ENCODE measurements around the gene TTC4.
A peak's percentile ranks its signal among the peaks of the same experiment; 100 is the strongest.
"Not testable (repeated sequence)": the region's sequence is repeated elsewhere in the genome, so short reads cannot be mapped to it uniquely, and the experiment has no call there.

TTC4 gene

GRCh38 chr1:54754045-54754444 lies 38.4 kb downstream of the TTC4 start:
- no peak for FAIRE-seq

- no peak for FAIRE-seq
Observed at GRCh38 chr1:54754486-54755285, 39.0 kb downstream of the TTC4 start.

- no peak for FAIRE-seq
Observed at GRCh38 chr1:54757833-54758232, 42.2 kb downstream of the TTC4 start.

- no peak for FAIRE-seq
Observed at GRCh38 chr1:54758678-54759348, 43.2 kb downstream of the TTC4 start.

- no peak for FAIRE-seq
Observed at GRCh38 chr1:54763816-54764132, 48.1 kb downstream of the TTC4 start.

GRCh38 chr1:54764133-54764921 lies 48.7 kb downstream of the TTC4 start, which contains the start of gene PARS2:
TSS of gene PARS2 (minus strand) at chr1:54764523. CDS start at chr1:54759161, 5,362 bp downstream.
- FAIRE-seq = peak; percentile 99

- FAIRE-seq = no peak
Observed at GRCh38 chr1:54764922-54765561, 49.4 kb downstream of the TTC4 start.

GRCh38 chr1:54766726-54767125 lies 51.1 kb downstream of the TTC4 start:
- no peak for FAIRE-seq

GRCh38 chr1:54767526-54767925 lies 51.9 kb downstream of the TTC4 start:
- FAIRE-seq = no peak

- FAIRE-seq = no peak
Observed at GRCh38 chr1:54768093-54768492, 52.4 kb downstream of the TTC4 start.

GRCh38 chr1:54772951-54773350 lies 57.3 kb downstream of the TTC4 start:
- FAIRE-seq = no peak

GRCh38 chr1:54774820-54775498 lies 59.3 kb downstream of the TTC4 start:
- no peak for FAIRE-seq

- not testable (repeated sequence) for FAIRE-seq
Observed at GRCh38 chr1:54775828-54776721, 60.4 kb downstream of the TTC4 start.

- no peak for FAIRE-seq
Observed at GRCh38 chr1:54777011-54777410, 61.4 kb downstream of the TTC4 start.

- FAIRE-seq = no peak
Observed at GRCh38 chr1:54777431-54777830, 61.8 kb downstream of the TTC4 start.

GRCh38 chr1:54781023-54781723 lies 65.5 kb downstream of the TTC4 start:
- FAIRE-seq = no peak

- FAIRE-seq = no peak
Observed at GRCh38 chr1:54782156-54782555, 66.5 kb downstream of the TTC4 start.

GRCh38 chr1:54782588-54782987 lies 66.9 kb downstream of the TTC4 start:
- FAIRE-seq = no peak

GRCh38 chr1:54784066-54784465 lies 68.4 kb downstream of the TTC4 start:
- FAIRE-seq = no peak

GRCh38 chr1:54786778-54787177 lies 71.1 kb downstream of the TTC4 start:
- FAIRE-seq = no peak

- FAIRE-seq = no peak
Observed at GRCh38 chr1:54787604-54788003, 71.9 kb downstream of the TTC4 start.
